Measurements from ENCODE around the gene PTRH1.

PTRH1 gene

GRCh38 chr9:127739614-127740330 is 24.3 kb upstream of the PTRH1 start:
- no peak for DNase-seq

GRCh38 chr9:127738666-127739065 is 23.2 kb upstream of the PTRH1 start:
- no peak for DNase-seq

- no peak for DNase-seq
Measured at GRCh38 chr9:127735530-127736185, 20.2 kb upstream of the PTRH1 start.

- DNase-seq: peak; percentile 96
Measured at GRCh38 chr9:127734747-127735529, 19.5 kb upstream of the PTRH1 start, which contains the start of gene TOR2A. TSS of gene TOR2A (minus strand) at chr9:127735294. CDS start at chr9:127735270, 24 bp downstream.

- no peak for DNase-seq
Measured at GRCh38 chr9:127734247-127734746, 18.8 kb upstream of the PTRH1 start.

- no peak for DNase-seq
Measured at GRCh38 chr9:127733614-127734013, 18.2 kb upstream of the PTRH1 start.

GRCh38 chr9:127732444-127732843 is 17.0 kb upstream of the PTRH1 start:
- DNase-seq: no peak

GRCh38 chr9:127731938-127732337 is 16.5 kb upstream of the PTRH1 start:
- no peak for DNase-seq

GRCh38 chr9:127730799-127731410 is 15.4 kb upstream of the PTRH1 start:
- no peak for DNase-seq

GRCh38 chr9:127730262-127730661 is 14.8 kb upstream of the PTRH1 start:
- DNase-seq: no peak

GRCh38 chr9:127729522-127730256 is 14.2 kb upstream of the PTRH1 start:
- no peak for DNase-seq

GRCh38 chr9:127728808-127729207 is 13.3 kb upstream of the PTRH1 start:
- DNase-seq: no peak

- no peak for DNase-seq
Measured at GRCh38 chr9:127726871-127727270, 11.4 kb upstream of the PTRH1 start.

- DNase-seq: peak; percentile 45
Measured at GRCh38 chr9:127724012-127724411, 8.5 kb upstream of the PTRH1 start.

- DNase-seq: peak; percentile 55
Measured at GRCh38 chr9:127723444-127723843, 8.0 kb upstream of the PTRH1 start.

GRCh38 chr9:127723013-127723412 is 7.5 kb upstream of the PTRH1 start:
- no peak for DNase-seq

GRCh38 chr9:127722055-127722745 is 6.7 kb upstream of the PTRH1 start:
- no peak for DNase-seq

GRCh38 chr9:127721391-127721821 is 5.9 kb upstream of the PTRH1 start:
- no peak for DNase-seq

GRCh38 chr9:127720865-127721227 is 5.4 kb upstream of the PTRH1 start:
- no peak for DNase-seq

GRCh38 chr9:127720031-127720864 is 4.8 kb upstream of the PTRH1 start:
- DNase-seq: no peak

GRCh38 chr9:127717766-127718165 is 2.3 kb upstream of the PTRH1 start:
- no peak for DNase-seq

Measured in DMS79 treated with DMSO at 0.1 percent for 48 hours (cell line).